ENCODE results near the gene CCHCR1. TPM values are rescaled to one million over a fixed set of nuclear protein-coding genes. Genes with fewer than 3 reads are reported as not detected.

CCHCR1 gene
- total and polyA plus RNA-seq, 2 of the 13 experiments (the other 11 are each of a cell fraction or from before 2014, with no cell fraction given) = 14.6 to 28.2 TPM

GRCh38 chr6:31116661-31117385 is 40.8 kb downstream of the CCHCR1 start:
- Histone ChIP-seq H3K9ac (ENCODE audit: insufficient read depth, low read depth, low read length) (no peak overlapping the region), H3K9me3 (ENCODE audit: low read length) (no peaks in the 10 kb centered on the region), H2AFZ (ENCODE audit: low read length) (no peak overlapping the region), H3K36me3 (replicated peaks in 1 of 2; ENCODE audit: control insufficient read depth in 1 of 2, insufficient read depth in 2 of 2, low read length in 2 of 2) (no peaks in the 10 kb centered on the region), H3K4me2 (ENCODE audit: low read depth, low read length) (0 out of 2 replicates have a peak overlapping the region, but pooled peaks have one; percentile 1), H4K20me1 (ENCODE audit: insufficient read depth, low read length) (no peaks in the 10 kb centered on the region), H3K27ac (ENCODE audit: extremely low read length, insufficient read depth, low read length) (no peak overlapping the region), H3K79me2 (ENCODE audit: insufficient read depth, low read length) (no peaks in the 10 kb centered on the region), H3K4me3 (replicated peaks in 1 of 3; ENCODE audit: insufficient read depth in 1 of 3, low read depth in 2 of 3, low read length in 3 of 3) (no peak overlapping the region), H3K27me3 (ENCODE audit: control insufficient read depth in 1 of 2, insufficient read depth in 2 of 2, low read length in 2 of 2) (peaks cover 6 to 73% of the 10 kb centered on the region in 2 experiments; a peak in 4 of 5 replicates), H3K4me1 (ENCODE audit: insufficient read depth, low read length) (no peaks in the 10 kb centered on the region; the same call in 1 of the 2 replicates)
- ChIA-PET CTCF (ENCODE audit: low intra/inter-chr PET ratio, low total read pairs) (no interaction called here), POLR2A (no interaction called here)
- DNase-seq (ENCODE audit: low spot score) (no peak), ATAC-seq (no peak; the same call in 2 of the 3 replicates), FAIRE-seq (no peak)
- WGBS (ENCODE audit: low lambda C conversion rate) = 34% methylated on average over 18 of the region's 19 CpGs
- in situ Hi-C loops (cut with HindIII; ENCODE audit: extremely low pct_ligation_motif_present, low pct_unique_long_range_greater_than_20kb) (no loop called here), intact Hi-C loops (cut with micrococcal nuclease; ENCODE audit: unreplicated experiment) (no loop called here)
- no TSS peak for BruUV-seq (replicated peaks)
- TF ChIP-seq PLSCR1 (CRISPR knock-in tag; IDR thresholded peaks at IDR 0.05; ENCODE audit: borderline replicate concordance) (no peak), ZBTB46 (CRISPR knock-in tag; IDR thresholded peaks at IDR 0.05; ENCODE audit: borderline replicate concordance) (no peak), ELF3 (CRISPR knock-in tag; IDR thresholded peaks at IDR 0.05) (no peak), DPF2 (CRISPR knock-in tag; IDR thresholded peaks at IDR 0.05; ENCODE audit: borderline replicate concordance, low read depth) (no peak), ZNF224 (CRISPR knock-in tag; IDR thresholded peaks at IDR 0.05) (no peak), IKZF5 (CRISPR knock-in tag; IDR thresholded peaks at IDR 0.05) (no peak), ZNF260 (CRISPR knock-in tag; IDR thresholded peaks at IDR 0.05; ENCODE audit: borderline replicate concordance, low read depth) (no peak), ZNF354B (CRISPR knock-in tag; IDR thresholded peaks at IDR 0.05) (no peak), KIAA2018 (CRISPR knock-in tag; IDR thresholded peaks at IDR 0.05; ENCODE audit: borderline replicate concordance) (no peak)

Data from HepG2 (cell line).